HG02852 (cell line): ENCODE measurements around the gene FAM20B.
"Not testable (repeated sequence)": the region's sequence is repeated elsewhere in the genome, so short reads cannot be mapped to it uniquely, and the experiment has no call there.

Source experiments
- ATAC-seq: cut with Tn5 transposase; IDR thresholded peaks from one replicate; pipeline ENCODE4 v1.9.1; 2021; ENCODE audit warnings: mild to moderate bottlenecking, moderate library complexity; ENCODE audit not compliant: unreplicated experiment

Gene FAM20B

GRCh38 chr1:179021873-179022272, 3.8 kb upstream of the FAM20B start:
- no peak for ATAC-seq

DNA sequence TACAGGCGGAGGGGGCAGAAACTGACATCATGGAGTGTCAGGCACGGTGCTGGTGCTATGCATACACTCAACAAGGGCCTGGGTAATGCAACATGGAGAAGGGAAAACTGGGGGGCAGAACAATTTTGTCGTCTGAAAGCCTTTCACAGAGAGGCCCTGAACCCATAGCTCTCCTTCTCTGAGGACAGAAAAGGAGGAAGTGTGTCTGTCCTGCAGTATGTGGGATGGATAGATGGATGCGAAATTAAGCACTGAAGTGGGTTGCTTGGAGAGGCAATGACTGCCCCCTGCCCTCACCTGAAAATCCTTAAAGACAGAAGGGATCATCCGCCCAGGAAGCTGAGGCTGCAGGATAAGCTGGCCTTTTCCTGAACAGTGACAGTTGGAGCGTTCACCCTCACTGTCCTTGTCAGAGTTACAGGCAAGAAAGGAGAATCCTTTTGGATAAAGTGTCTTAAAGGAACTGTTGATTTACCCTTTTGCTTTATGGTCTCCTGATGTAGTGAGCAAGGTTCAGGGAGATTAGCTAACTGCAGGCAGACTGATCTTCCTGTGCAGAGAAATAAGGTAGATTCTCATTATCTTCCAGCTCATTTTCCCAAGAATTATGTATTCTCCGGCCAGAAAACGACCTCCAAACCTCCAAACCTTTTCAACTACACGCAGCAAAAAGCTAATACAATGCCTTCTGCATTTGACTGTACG, 1.6 kb upstream of the FAM20B start:
- no peak for ATAC-seq

- peak; percentile 69 for ATAC-seq
These were observed 500 bp downstream of the FAM20B start for GRCh38 chr1:179025975-179026812.

DNA sequence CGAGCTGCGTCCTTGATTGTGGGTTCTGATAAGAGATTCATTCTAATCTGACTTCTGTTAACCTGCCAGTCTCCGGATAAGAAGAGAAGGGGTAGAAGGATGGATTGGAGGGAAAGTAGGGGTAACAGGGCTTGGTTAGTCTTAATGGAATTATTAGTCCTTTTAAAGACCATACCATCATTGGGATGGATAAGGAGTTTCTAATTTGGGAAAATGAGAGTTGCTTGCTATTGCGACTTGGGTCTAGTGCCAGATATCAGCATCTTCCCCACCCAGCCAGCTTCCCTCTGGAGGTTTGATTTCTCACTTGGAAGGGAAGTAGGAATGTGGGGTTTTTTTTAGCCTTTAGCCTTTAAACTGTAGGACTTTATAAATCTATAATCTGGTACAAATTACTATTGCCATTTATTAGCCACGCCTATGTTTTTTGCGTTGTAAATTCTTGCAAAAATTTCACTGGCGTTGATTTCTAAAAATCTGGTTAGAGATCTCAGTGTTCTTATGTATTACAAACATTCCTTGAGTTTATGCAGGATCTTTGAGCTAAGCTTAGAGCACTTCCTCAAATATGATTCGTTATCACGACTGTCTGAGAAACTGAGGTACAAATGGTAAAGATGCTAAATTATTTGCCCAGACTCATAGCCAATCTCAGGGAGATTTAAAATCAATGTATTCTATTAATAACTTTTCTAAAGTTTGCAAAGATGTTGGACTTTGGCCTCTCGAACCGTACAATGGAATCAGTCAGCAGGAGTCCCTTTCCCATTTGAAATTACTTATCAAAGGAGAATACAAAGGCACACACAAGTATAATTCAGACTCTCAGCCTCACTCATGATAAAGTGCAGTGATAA, 1.3 kb downstream of the FAM20B start:
- no peak for ATAC-seq

DNA sequence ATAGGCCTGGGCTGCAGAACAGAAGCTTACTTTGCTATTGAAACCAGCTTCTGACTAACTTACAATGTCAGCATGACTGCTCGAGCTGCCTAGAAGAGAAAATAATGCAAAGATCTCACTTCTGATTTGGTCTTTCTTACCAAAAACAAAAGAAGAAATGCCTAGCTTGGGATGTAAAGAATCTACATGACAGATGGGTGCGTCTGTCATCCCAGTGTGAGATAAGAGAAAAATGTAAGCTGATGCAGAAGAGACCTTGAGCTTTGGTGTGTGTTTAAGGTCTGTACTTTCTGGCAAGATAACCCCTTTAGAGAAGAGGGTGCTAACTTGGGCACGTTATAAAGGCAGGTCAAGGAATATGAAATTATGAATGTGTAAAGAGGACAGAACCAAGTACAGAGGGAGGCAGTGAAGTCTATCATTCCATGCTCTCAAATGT, 3.6 kb downstream of the FAM20B start:
- ATAC-seq, result no peak

GRCh38 chr1:179030130-179030529, 4.4 kb downstream of the FAM20B start:
- ATAC-seq, result no peak

DNA sequence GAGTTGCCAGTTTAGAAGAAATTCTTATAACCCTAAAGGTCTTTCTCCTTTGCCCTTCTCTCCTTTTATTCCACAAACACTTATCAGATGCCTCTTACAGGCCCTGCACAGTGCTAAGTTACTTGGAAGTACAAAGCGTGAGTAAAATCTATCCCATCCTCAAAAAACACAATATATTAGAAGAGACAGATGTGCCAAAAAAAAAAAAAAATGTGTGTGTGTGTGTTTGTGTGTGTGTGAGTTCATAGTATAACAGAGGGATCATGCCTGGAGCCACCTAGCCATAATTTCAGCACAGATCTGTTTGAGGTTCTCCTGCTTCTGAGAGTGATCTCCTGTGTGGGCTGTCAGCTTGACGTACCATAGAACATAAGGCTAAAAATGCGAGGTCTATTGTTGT, 5.0 kb downstream of the FAM20B start:
- no peak for ATAC-seq

GRCh38 chr1:179031284-179031683, 5.6 kb downstream of the FAM20B start:
- no peak for ATAC-seq

- ATAC-seq, result no peak
These were observed 6.3 kb downstream of the FAM20B start for GRCh38 chr1:179031855-179032513.

- ATAC-seq, result peak; percentile 77
These were observed 9.0 kb downstream of the FAM20B start for GRCh38 chr1:179034720-179035119.

DNA sequence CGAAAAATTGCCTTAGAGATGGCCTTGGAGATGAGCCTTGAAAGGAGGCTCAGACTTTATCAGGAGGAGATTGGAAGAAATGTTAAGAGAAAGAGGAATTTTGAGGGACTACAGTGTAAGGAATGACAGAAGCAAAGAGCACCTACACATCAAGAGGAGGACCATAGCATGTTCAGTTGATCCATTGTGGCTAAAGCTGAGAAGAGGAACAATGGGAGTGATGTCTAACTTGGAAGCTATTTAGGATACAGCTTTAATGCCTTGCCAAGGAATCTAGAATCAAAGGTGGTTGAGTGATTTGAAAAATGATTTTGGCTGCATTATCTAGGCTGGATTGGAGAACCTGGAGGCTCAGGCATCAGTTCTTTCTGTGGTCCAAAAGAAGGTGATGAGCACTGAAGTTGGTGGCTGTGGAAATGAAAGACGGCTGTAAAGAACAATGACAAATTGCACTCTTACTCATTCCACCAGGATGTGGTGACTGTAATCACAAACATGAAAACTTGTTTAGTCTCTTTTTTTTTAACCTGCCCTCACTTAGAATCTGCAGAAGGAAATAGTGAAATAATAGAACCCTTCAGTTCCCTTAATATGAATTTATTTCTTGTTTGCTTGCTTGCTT, 11.3 kb downstream of the FAM20B start:
- ATAC-seq, result peak; percentile 54

DNA sequence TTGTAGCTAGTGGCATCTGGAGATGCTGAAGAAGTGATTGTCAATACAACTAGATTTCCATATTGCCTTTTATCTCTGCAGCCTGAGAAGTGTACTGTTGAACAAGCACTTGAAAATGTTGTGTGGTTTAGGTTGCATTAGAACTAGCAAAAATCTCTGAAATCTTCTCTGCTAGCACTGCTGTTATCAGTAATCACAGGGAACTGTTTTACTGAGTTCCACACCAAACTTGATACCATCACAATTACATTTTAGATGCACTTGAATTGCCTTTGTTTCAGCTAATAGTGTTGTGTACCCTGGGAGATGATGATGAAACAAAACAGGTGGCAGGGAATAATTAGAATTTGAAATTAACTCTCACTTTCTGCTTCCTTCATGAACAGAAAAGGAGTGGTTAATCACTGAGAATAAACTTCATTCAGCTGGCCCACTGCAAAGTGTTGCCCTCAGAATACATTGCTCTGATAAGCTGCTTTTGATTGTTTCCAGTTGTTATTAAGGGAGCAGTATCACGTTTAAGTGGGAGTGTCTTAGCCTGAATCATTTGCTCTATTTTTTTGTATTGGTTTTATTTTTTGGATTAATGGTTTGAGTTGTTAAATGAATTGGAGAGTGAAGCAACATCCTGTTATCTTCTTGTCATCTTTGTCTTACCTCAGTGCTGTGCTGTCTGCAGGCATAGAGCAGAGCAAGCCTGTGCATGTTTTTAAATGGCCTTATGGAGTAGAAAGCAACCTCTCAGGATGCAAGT, 13.0 kb downstream of the FAM20B start:
- no peak for ATAC-seq

DNA sequence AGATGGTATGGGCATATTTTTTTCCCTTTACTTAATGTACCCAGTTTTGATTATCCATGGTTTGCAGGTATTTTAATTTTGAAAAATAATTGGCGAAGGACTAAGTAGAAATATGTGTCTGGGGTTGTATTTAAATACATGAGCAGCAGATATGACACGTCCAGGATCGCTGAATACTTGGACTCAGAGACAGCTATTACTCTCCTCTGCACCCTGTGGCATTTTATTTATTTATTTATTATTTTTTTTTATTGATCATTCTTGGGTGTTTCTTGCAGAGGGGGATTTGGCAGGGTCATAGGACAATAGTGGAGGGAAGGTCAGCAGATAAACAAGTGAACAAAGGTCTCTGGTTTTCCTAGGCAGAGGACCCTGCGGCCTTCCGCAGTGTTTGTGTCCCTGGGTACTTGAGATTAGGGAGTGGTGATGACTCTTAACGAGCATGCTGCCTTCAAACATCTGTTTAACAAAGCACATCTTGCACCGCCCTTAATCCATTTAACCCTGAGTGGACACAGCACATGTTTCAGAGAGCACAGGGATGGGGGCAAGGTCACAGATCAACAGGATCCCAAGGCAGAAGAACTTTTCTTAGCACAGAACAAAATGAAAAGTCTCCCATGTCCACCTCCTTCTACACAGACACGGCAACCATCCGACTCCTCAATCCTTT, 13.9 kb downstream of the FAM20B start:
- not testable (repeated sequence) for ATAC-seq

GRCh38 chr1:179040175-179040551, 14.5 kb downstream of the FAM20B start:
- ATAC-seq, result not testable (repeated sequence)

GRCh38 chr1:179042087-179042486, 16.4 kb downstream of the FAM20B start:
- no peak for ATAC-seq

- ATAC-seq, result no peak
These were observed 17.0 kb downstream of the FAM20B start for GRCh38 chr1:179042700-179043099.

- no peak for ATAC-seq
These were observed 17.6 kb downstream of the FAM20B start for GRCh38 chr1:179043266-179043665.

DNA sequence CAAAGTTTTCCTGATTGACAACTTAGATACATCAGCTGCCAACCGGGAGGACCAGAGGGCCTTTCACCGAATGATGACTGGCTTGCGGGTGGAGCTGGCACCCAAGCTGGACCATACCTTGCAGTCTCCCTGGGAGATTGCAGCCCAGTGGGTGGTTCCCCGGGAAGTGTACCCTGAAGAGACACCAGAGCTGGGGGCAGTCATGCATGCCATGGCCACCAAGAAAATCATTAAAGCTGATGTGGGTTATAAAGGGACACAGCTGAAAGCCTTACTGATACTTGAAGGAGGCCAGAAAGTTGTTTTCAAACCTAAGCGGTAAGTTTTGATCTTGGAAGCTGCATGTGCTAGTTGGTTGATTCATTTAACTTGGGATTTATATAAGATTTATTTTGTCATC, 18.2 kb downstream of the FAM20B start:
- no peak for ATAC-seq
